Measurements from ENCODE around the gene DBF4B.

The DBF4B gene

GRCh38 chr17:44759916-44760243 is 51.4 kb downstream of the DBF4B start:
- Mint-ChIP-seq H3K4me3 (no peak overlapping the region), H3K27me3 (peaks cover 15% of the 10 kb centered on the region), H3K4me1 (peaks cover 5% of the 10 kb centered on the region), H3K9me3 (no peaks in the 10 kb centered on the region), H3K36me3 (no peaks in the 10 kb centered on the region), H3K27ac (no peak overlapping the region)
- ATAC-seq (ENCODE audit: low read depth) (no peak), DNase-seq (ENCODE audit: low spot score in 2 of 2) (no peak)

- peaks cover 5% of the 10 kb centered on the region for H3K4me1 Mint-ChIP-seq
- no peak overlapping the region for H3K27ac Mint-ChIP-seq
- no peak for ATAC-seq (ENCODE audit: low read depth)
- DNase-seq (ENCODE audit: low spot score in 2 of 2) = no peak
- H3K27me3 Mint-ChIP-seq = peaks cover 16% of the 10 kb centered on the region
- no peaks in the 10 kb centered on the region for H3K36me3 Mint-ChIP-seq
- no peak overlapping the region for H3K4me3 Mint-ChIP-seq
- H3K9me3 Mint-ChIP-seq = no peaks in the 10 kb centered on the region
These were observed 52.2 kb downstream of the DBF4B start for GRCh38 chr17:44760474-44761308.

GRCh38 chr17:44761932-44762810 is 53.7 kb downstream of the DBF4B start:
- Mint-ChIP-seq H3K4me3 (no peak overlapping the region), H3K36me3 (no peaks in the 10 kb centered on the region), H3K4me1 (peaks cover 5% of the 10 kb centered on the region), H3K27me3 (peaks cover 18% of the 10 kb centered on the region), H3K9me3 (no peaks in the 10 kb centered on the region), H3K27ac (no peak overlapping the region)
- ATAC-seq (ENCODE audit: low read depth) (no peak), DNase-seq (ENCODE audit: low spot score in 2 of 2) (no peak)

- Mint-ChIP-seq H3K27ac (no peak overlapping the region), H3K36me3 (no peaks in the 10 kb centered on the region), H3K27me3 (peaks cover 14% of the 10 kb centered on the region), H3K4me3 (no peak overlapping the region), H3K4me1 (peaks cover 1% of the 10 kb centered on the region), H3K9me3 (no peaks in the 10 kb centered on the region)
- no peak for DNase-seq (ENCODE audit: low spot score in 2 of 2)
- ATAC-seq (ENCODE audit: low read depth) = no peak
These were observed 54.7 kb downstream of the DBF4B start for GRCh38 chr17:44763170-44763569.

- no peak overlapping the region for H3K27ac Mint-ChIP-seq
- peaks cover 9% of the 10 kb centered on the region for H3K27me3 Mint-ChIP-seq
- no peaks in the 10 kb centered on the region for H3K36me3 Mint-ChIP-seq
- H3K4me1 Mint-ChIP-seq = no peaks in the 10 kb centered on the region
- no peaks in the 10 kb centered on the region for H3K9me3 Mint-ChIP-seq
- H3K4me3 Mint-ChIP-seq = no peak overlapping the region
- DNase-seq (ENCODE audit: low spot score in 2 of 2) (no peak), ATAC-seq (ENCODE audit: low read depth) (no peak)
These were observed 57.5 kb downstream of the DBF4B start for GRCh38 chr17:44765965-44766364.

- Mint-ChIP-seq H3K36me3 (no peaks in the 10 kb centered on the region), H3K27me3 (peaks cover 5% of the 10 kb centered on the region)
- no peak for DNase-seq (ENCODE audit: low spot score in 2 of 2)
These were observed 58.1 kb downstream of the DBF4B start for GRCh38 chr17:44766409-44767038.

GRCh38 chr17:44767493-44767892 is 59.0 kb downstream of the DBF4B start:
- DNase-seq (ENCODE audit: low spot score in 2 of 2) (no peak), ATAC-seq (ENCODE audit: low read depth) (peak; percentile 60)
- H3K27me3 Mint-ChIP-seq = peaks cover 8% of the 10 kb centered on the region
- H3K4me3 Mint-ChIP-seq = no peak overlapping the region
- no peaks in the 10 kb centered on the region for H3K4me1 Mint-ChIP-seq
- no peaks in the 10 kb centered on the region for H3K9me3 Mint-ChIP-seq
- H3K36me3 Mint-ChIP-seq = no peaks in the 10 kb centered on the region
- no peak overlapping the region for H3K27ac Mint-ChIP-seq

More at GRCh38 chr17:44766409-44767038, 58.1 kb downstream of the DBF4B start:
- ATAC-seq (ENCODE audit: low read depth) = no peak
- Mint-ChIP-seq H3K27ac (no peak overlapping the region), H3K4me1 (no peaks in the 10 kb centered on the region), H3K9me3 (no peaks in the 10 kb centered on the region), H3K4me3 (no peak overlapping the region)

GRCh38 chr17:44768505-44769142 is 60.2 kb downstream of the DBF4B start:
- DNase-seq (ENCODE audit: low spot score in 2 of 2) = no peak
- ATAC-seq (ENCODE audit: low read depth) = no peak

GRCh38 chr17:44769230-44769629 is 60.8 kb downstream of the DBF4B start:
- Mint-ChIP-seq H3K9me3 (no peaks in the 10 kb centered on the region), H3K27me3 (peaks cover 6% of the 10 kb centered on the region), H3K27ac (no peak overlapping the region), H3K4me3 (no peak overlapping the region), H3K4me1 (no peaks in the 10 kb centered on the region), H3K36me3 (no peaks in the 10 kb centered on the region)
- no peak for DNase-seq (ENCODE audit: low spot score in 2 of 2)
- no peak for ATAC-seq (ENCODE audit: low read depth)

More at GRCh38 chr17:44768505-44769142, 60.2 kb downstream of the DBF4B start:
- Mint-ChIP-seq H3K27me3 (peaks cover 8% of the 10 kb centered on the region), H3K4me3 (no peak overlapping the region), H3K36me3 (no peaks in the 10 kb centered on the region), H3K4me1 (no peaks in the 10 kb centered on the region), H3K9me3 (no peaks in the 10 kb centered on the region), H3K27ac (no peak overlapping the region)

- Mint-ChIP-seq H3K4me3 (no peak overlapping the region), H3K27ac (no peak overlapping the region), H3K9me3 (no peaks in the 10 kb centered on the region), H3K27me3 (peaks cover 6% of the 10 kb centered on the region), H3K36me3 (no peaks in the 10 kb centered on the region), H3K4me1 (no peaks in the 10 kb centered on the region)
- DNase-seq (ENCODE audit: low spot score in 2 of 2) (no peak), ATAC-seq (ENCODE audit: low read depth) (no peak)
These were observed 61.2 kb downstream of the DBF4B start for GRCh38 chr17:44769647-44770084.

GRCh38 chr17:44770166-44770925 is 61.9 kb downstream of the DBF4B start:
- DNase-seq (ENCODE audit: low spot score in 2 of 2) (no peak), ATAC-seq (ENCODE audit: low read depth) (no peak)
- Mint-ChIP-seq H3K9me3 (no peaks in the 10 kb centered on the region), H3K4me3 (no peak overlapping the region), H3K36me3 (no peaks in the 10 kb centered on the region), H3K27ac (no peak overlapping the region), H3K4me1 (peaks cover 3% of the 10 kb centered on the region), H3K27me3 (peaks cover 6% of the 10 kb centered on the region)

GRCh38 chr17:44772308-44773045 is 64.0 kb downstream of the DBF4B start:
- Mint-ChIP-seq H3K4me3 (no peak overlapping the region), H3K27me3 (peaks cover 6% of the 10 kb centered on the region), H3K4me1 (peaks cover 10% of the 10 kb centered on the region)

GRCh38 chr17:44773140-44773539 is 64.7 kb downstream of the DBF4B start:
- H3K9me3 Mint-ChIP-seq = no peaks in the 10 kb centered on the region
- peaks cover 10% of the 10 kb centered on the region for H3K4me1 Mint-ChIP-seq

More at GRCh38 chr17:44772308-44773045, 64.0 kb downstream of the DBF4B start:
- Mint-ChIP-seq H3K36me3 (no peaks in the 10 kb centered on the region), H3K27ac (no peak overlapping the region), H3K9me3 (no peaks in the 10 kb centered on the region)
- ATAC-seq (ENCODE audit: low read depth) (no peak), DNase-seq (ENCODE audit: low spot score in 2 of 2) (no peak)

More at GRCh38 chr17:44773140-44773539, 64.7 kb downstream of the DBF4B start:
- DNase-seq (ENCODE audit: low spot score in 2 of 2) (no peak), ATAC-seq (ENCODE audit: low read depth) (no peak)
- no peak overlapping the region for H3K27ac Mint-ChIP-seq
- no peak overlapping the region for H3K4me3 Mint-ChIP-seq
- no peaks in the 10 kb centered on the region for H3K36me3 Mint-ChIP-seq
- H3K27me3 Mint-ChIP-seq = peaks cover 8% of the 10 kb centered on the region

All from memory B cell (primary cell).